Measurements from ENCODE around the gene AGAP1.

The AGAP1 gene

DNA sequence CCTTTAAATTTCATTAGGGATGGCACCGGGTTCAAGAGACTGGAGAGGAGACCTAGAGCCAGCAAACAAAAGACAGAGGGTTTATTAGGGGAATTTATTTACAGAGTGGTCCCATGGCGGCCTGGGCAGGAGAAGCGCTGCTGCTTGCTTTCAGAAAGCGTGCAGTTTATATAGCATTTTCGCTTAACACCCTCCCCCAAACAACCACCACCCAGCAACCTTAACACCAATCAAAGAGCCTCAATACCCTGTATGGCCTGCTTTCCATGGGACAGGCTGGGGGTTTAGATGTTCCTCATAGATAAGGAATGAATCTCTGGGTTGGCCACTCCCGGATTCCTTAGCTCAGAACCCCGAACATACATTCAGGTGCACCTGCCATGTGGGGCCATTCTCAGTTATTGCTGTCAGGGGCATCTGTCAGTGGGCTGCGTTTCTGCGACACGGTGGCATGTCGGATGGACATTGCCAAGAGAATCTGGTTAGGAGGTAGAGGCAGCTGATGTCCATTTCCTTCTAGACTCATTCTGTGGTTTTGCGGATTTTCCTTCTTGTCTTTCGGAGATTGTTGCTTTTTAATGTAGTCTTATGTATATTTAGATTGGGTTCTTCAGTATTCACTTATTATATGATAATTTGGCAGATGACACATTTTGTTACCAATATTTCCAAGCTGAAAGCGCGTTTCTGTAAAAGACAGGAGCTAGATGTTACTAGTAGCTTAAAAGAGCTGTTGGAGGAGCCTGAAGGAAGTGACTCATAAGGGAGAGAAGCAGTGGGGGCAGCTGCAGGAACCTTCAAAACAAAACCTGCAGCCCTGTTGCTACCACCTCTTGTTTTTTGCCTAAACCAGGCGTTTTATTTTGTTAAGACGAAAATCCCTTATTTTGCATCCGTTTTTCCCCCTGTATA is 7.2 kb downstream of the AGAP1 start:
- no peak overlapping the region for H3K27ac ChIP-seq (ENCODE audit: low read length)
- H3K27me3 ChIP-seq (ENCODE audit: low read depth, low read length): no peaks in the 10 kb centered on the region
- H3K36me3 ChIP-seq (ENCODE audit: control insufficient read depth in 1 of 2, insufficient read depth in 2 of 2, low read length in 2 of 2): no peaks in the 10 kb centered on the region
- no peaks in the 10 kb centered on the region for H3K9me3 ChIP-seq (ENCODE audit: control insufficient read depth in 1 of 2, low read length in 2 of 2)
- H3K4me1 ChIP-seq (ENCODE audit: control insufficient read depth in 1 of 2, insufficient read depth in 2 of 2, low read length in 2 of 2): peaks cover 0 to 24% of the 10 kb centered on the region in 2 donors
- H3K4me3 ChIP-seq (ENCODE audit: low read depth in 1 of 2, low read length in 2 of 2): peak overlapping the region in 1 of 2 donors; percentile 32

DNA sequence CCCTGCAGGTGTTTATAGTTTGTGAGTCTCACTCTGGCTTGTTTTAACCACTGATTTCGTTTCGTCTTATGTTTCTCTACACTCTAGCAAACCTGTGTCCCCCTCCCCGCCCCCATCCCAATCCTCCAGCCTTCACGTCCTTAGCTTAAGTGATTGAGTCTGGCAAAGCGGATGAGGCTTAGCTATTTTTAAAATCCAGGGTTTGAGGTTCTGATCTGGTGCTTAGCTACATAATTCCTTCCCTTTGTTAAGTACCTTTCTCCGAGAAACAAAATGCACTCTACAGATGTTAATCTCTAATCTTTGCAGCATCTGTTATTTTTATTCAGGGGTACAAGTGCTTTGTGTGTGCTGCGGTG is 7.8 kb downstream of the AGAP1 start:
- Histone ChIP-seq H3K36me3 (ENCODE audit: control insufficient read depth in 1 of 2, insufficient read depth in 2 of 2, low read length in 2 of 2) (no peaks in the 10 kb centered on the region), H3K9me3 (ENCODE audit: control insufficient read depth in 1 of 2, low read length in 2 of 2) (no peaks in the 10 kb centered on the region), H3K4me1 (ENCODE audit: control insufficient read depth in 1 of 2, insufficient read depth in 2 of 2, low read length in 2 of 2) (peaks cover 0 to 23% of the 10 kb centered on the region in 2 donors), H3K4me3 (ENCODE audit: low read depth in 1 of 2, low read length in 2 of 2) (peak overlapping the region in 1 of 2 donors; percentile 32), H3K27me3 (ENCODE audit: low read depth, low read length) (no peaks in the 10 kb centered on the region), H3K27ac (ENCODE audit: low read length) (no peak overlapping the region)

DNA sequence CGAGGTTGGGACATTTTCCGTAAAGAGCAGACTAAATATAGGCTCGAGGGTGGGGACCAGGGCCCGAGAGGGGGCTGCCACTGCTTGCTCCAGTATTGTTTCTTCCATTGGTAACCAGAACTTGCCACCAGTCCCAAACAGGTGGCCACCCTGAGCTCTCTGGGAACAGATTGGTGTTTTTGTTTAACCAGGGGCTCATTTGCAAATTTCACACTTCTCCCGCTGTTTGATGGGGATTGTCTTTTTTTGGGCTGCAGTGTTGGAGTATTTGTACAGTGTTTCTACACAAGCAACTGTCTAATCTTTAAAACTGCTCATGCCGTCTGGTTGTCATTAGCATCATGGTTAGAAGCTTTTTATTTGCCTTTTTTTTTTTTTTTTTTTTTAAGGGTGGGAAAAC is 8.5 kb downstream of the AGAP1 start:
- H3K4me3 ChIP-seq (ENCODE audit: low read depth in 1 of 2, low read length in 2 of 2): no peak overlapping the region
- H3K36me3 ChIP-seq (ENCODE audit: control insufficient read depth in 1 of 2, insufficient read depth in 2 of 2, low read length in 2 of 2): no peaks in the 10 kb centered on the region
- H3K27ac ChIP-seq (ENCODE audit: low read length): no peak overlapping the region
- H3K27me3 ChIP-seq (ENCODE audit: low read depth, low read length): no peaks in the 10 kb centered on the region
- no peaks in the 10 kb centered on the region for H3K9me3 ChIP-seq (ENCODE audit: control insufficient read depth in 1 of 2, low read length in 2 of 2)
- peaks cover 0 to 23% of the 10 kb centered on the region in 2 donors for H3K4me1 ChIP-seq (ENCODE audit: control insufficient read depth in 1 of 2, insufficient read depth in 2 of 2, low read length in 2 of 2)

DNA sequence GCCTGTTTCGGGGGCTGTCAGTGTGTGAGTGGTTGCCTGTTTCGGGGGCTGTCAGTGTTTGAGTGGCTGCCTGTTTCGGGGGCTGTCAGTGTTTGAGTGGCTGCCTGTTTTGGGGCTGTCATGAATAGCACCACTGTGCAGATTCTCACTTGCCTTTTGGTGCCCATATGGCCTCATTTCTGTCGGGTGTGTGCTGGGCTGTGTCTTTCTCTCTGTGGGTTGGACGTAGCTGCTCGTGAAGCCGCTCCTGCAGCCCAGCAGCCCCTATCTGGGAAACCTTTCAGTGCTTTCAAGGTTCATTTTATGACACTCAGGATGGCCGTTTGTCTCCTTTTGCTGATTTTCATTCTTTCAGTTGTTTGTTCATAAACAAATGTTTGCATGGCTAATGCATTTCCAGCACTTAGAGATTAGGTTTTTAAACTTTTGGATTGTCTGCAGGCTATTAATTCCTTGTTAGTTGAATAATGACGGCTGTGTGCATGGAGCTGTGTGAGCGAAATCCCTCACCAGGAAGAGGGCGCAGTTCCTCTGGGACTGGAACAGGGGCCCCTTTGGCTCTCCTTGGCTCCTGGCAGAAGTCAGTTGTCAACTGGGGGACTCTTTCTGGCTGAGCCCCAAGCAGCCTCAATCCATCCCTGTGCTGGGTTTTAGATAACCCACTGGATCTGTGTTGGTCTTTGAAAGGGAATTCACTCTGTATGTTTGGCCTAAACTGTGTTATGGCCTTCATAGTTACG is 10.8 kb downstream of the AGAP1 start:
- Histone ChIP-seq H3K36me3 (ENCODE audit: control insufficient read depth in 1 of 2, insufficient read depth in 2 of 2, low read length in 2 of 2) (no peaks in the 10 kb centered on the region), H3K4me3 (ENCODE audit: low read depth in 1 of 2, low read length in 2 of 2) (no peak overlapping the region), H3K4me1 (ENCODE audit: control insufficient read depth in 1 of 2, insufficient read depth in 2 of 2, low read length in 2 of 2) (peaks cover 0 to 23% of the 10 kb centered on the region in 2 donors), H3K9me3 (ENCODE audit: control insufficient read depth in 1 of 2, low read length in 2 of 2) (no peaks in the 10 kb centered on the region), H3K27ac (ENCODE audit: low read length) (no peak overlapping the region), H3K27me3 (ENCODE audit: low read depth, low read length) (no peaks in the 10 kb centered on the region)

DNA sequence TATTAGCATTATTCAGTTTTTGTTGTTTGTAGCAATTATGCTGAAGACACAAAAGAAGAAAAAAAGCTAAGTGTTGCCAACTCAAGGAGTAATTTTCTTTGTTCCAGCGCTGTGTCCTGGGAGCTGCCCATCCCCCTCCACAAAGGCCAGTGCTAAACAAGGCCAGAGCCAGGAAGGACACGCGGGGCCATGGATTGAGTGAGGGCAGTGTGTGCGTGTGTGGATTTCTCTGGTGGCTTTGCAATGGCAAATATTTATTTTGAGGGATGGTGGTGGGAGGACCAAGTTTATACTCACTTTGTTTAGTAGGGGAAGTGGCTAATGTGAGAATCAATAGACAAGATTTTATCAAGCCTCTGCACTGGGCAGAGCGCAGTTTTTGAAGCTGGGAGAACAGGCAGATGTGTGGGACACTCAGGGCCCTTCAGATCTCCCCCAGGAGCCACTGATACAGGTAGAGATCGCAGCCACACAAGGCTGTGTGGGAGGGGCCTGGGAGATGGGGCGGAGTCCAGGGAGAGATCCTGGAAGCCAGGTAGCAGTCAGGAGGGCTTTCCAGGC is 11.4 kb downstream of the AGAP1 start:
- H3K27me3 ChIP-seq (ENCODE audit: low read depth, low read length): no peaks in the 10 kb centered on the region
- no peak overlapping the region for H3K27ac ChIP-seq (ENCODE audit: low read length)
- no peak overlapping the region for H3K4me3 ChIP-seq (ENCODE audit: low read depth in 1 of 2, low read length in 2 of 2)
- no peaks in the 10 kb centered on the region for H3K36me3 ChIP-seq (ENCODE audit: control insufficient read depth in 1 of 2, insufficient read depth in 2 of 2, low read length in 2 of 2)
- peaks cover 0 to 23% of the 10 kb centered on the region in 2 donors for H3K4me1 ChIP-seq (ENCODE audit: control insufficient read depth in 1 of 2, insufficient read depth in 2 of 2, low read length in 2 of 2)
- H3K9me3 ChIP-seq (ENCODE audit: control insufficient read depth in 1 of 2, low read length in 2 of 2): no peaks in the 10 kb centered on the region

DNA sequence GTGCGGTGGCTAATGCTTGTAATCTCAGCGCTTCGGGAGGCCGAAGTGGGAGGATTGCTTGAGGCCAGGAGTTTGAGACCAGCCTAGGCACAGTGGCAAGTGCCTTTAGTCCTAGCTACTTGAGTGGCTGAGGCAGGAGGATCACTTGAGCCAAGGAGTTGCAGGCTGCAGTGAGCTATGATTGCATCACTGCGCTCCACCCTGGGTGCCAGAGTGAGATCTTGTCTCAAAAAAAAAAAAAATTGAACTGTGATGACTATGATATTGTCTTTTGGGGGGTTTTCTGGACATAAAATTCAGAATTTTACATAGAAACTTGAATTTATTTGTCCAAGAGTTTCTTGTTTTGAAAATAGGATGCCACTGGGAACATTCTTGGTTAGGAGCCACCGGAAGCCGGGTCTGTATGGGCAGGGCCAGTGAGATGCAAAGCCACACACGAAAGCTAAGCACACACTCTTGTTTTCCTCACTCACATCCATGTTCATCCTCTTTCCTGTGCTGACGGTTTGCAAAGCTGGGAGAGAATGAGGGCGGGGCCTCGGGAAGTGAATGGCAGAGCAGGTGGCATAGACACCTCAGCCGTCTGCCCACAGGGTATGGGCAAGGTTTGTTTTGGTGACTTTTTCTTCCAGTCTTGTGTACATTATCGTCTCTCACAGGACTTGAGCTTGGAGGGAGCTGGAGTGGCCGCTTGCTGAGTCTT is 12.6 kb downstream of the AGAP1 start:
- peaks cover 0 to 18% of the 10 kb centered on the region in 2 donors for H3K4me1 ChIP-seq (ENCODE audit: control insufficient read depth in 1 of 2, insufficient read depth in 2 of 2, low read length in 2 of 2)
- H3K27ac ChIP-seq (ENCODE audit: low read length): no peak overlapping the region

DNA sequence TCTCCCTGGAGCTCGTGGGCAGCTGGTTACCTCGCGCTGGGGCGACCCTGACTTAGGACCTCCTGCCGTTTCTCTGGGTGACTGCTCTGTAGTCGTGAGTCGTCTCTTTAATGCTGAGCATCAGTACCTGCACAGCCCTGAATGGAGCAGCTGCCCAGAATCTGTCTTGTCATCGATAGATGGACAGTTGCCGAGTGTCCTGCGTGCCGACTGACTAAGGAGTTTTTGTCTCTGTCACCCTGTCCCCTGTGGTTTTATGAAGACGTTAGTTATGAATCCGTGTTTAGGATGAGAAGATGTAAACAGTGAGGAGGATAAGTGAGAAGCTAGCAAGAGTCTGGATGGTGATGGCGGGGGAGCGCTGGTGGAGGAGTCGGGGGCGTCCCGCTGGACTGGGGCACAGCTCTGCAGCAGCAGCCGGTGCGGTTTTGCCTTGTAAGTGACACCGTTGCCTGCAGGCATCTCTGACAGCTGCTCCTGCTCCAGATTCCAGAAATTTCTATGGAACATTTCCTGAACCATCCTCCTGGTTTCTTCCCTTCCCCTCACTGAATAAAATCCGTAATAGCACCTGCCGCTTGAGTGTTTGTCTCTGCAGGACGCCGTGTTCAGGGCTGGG is 13.3 kb downstream of the AGAP1 start:
- no peaks in the 10 kb centered on the region for H3K9me3 ChIP-seq (ENCODE audit: control insufficient read depth in 1 of 2, low read length in 2 of 2)
- no peaks in the 10 kb centered on the region for H3K36me3 ChIP-seq (ENCODE audit: control insufficient read depth in 1 of 2, insufficient read depth in 2 of 2, low read length in 2 of 2)
- no peak overlapping the region for H3K4me3 ChIP-seq (ENCODE audit: low read depth in 1 of 2, low read length in 2 of 2)
- no peaks in the 10 kb centered on the region for H3K27me3 ChIP-seq (ENCODE audit: low read depth, low read length)
- peaks cover 0 to 12% of the 10 kb centered on the region in 2 donors for H3K4me1 ChIP-seq (ENCODE audit: control insufficient read depth in 1 of 2, insufficient read depth in 2 of 2, low read length in 2 of 2)
- H3K27ac ChIP-seq (ENCODE audit: low read length): no peak overlapping the region

More for the DNA sequence above, 12.6 kb downstream of the AGAP1 start:
- H3K27me3 ChIP-seq (ENCODE audit: low read depth, low read length): no peaks in the 10 kb centered on the region
- no peak overlapping the region for H3K4me3 ChIP-seq (ENCODE audit: low read depth in 1 of 2, low read length in 2 of 2)
- no peaks in the 10 kb centered on the region for H3K9me3 ChIP-seq (ENCODE audit: control insufficient read depth in 1 of 2, low read length in 2 of 2)
- no peaks in the 10 kb centered on the region for H3K36me3 ChIP-seq (ENCODE audit: control insufficient read depth in 1 of 2, insufficient read depth in 2 of 2, low read length in 2 of 2)

DNA sequence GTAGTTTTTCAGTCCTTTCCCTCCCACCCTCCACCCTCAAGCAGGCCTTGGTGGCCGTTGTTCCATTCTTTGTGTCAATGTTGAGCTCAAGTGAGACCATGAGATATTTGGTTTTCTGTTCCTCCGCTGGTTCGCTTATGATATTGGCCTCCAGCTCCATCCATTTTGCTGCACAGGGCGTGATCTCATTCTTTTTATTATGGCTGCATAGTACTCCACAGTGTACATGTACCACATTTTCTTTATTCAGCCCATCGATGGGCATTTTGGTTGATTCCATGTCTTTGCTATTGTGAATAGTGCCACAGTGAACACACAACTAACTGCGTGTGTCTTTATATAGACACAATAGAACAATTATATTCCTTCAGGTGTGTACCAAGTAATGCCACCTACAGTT is 14.1 kb downstream of the AGAP1 start:
- H3K9me3 ChIP-seq (ENCODE audit: control insufficient read depth in 1 of 2, low read length in 2 of 2): no peaks in the 10 kb centered on the region
- no peaks in the 10 kb centered on the region for H3K27me3 ChIP-seq (ENCODE audit: low read depth, low read length)
- H3K36me3 ChIP-seq (ENCODE audit: control insufficient read depth in 1 of 2, insufficient read depth in 2 of 2, low read length in 2 of 2): no peaks in the 10 kb centered on the region
- H3K4me1 ChIP-seq (ENCODE audit: control insufficient read depth in 1 of 2, insufficient read depth in 2 of 2, low read length in 2 of 2): peaks cover 0 to 7% of the 10 kb centered on the region in 2 donors
- no peak overlapping the region for H3K27ac ChIP-seq (ENCODE audit: low read length)
- no peak overlapping the region for H3K4me3 ChIP-seq (ENCODE audit: low read depth in 1 of 2, low read length in 2 of 2)

DNA sequence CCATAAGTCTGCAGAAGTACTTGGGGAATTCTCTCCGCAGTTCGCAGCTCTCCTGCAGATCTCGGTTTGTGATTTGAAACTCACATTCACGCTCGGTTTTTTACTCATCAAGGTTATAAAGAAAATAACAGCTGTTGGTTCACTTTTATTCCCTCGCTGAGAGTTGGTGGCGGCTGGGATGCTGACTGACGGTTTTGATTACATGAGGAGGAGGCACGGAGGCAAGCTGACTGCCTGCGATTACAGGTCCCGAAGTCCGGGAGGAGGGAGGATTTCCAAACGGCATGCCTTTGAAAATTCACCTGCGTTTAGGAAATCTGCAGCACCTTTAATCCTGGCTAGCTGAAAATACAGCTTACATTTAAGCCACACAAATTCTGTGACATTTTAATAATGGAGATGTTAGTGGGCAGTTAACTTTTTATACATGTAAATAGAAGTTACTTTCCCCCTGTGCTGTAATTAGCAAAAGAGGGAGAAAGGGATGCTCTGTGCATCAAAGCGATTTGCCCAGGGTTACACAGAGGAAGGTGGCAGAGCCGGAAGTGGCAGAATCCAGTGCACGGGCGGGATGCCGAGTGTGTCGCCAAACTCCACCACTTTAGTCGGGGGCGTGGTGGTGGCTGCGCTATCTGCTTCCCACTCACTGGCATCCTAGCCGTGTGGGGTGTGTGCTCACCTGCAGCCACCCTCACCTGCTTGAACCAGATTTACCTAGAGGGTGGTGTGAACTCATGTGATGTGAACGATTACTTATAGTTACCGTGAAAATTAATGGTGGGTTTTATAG is 14.7 kb downstream of the AGAP1 start:
- no peaks in the 10 kb centered on the region for H3K36me3 ChIP-seq (ENCODE audit: control insufficient read depth in 1 of 2, insufficient read depth in 2 of 2, low read length in 2 of 2)
- peaks cover 0 to 7% of the 10 kb centered on the region in 2 donors for H3K4me1 ChIP-seq (ENCODE audit: control insufficient read depth in 1 of 2, insufficient read depth in 2 of 2, low read length in 2 of 2)
- no peaks in the 10 kb centered on the region for H3K27me3 ChIP-seq (ENCODE audit: low read depth, low read length)
- H3K27ac ChIP-seq (ENCODE audit: low read length): no peak overlapping the region
- no peaks in the 10 kb centered on the region for H3K9me3 ChIP-seq (ENCODE audit: control insufficient read depth in 1 of 2, low read length in 2 of 2)
- H3K4me3 ChIP-seq (ENCODE audit: low read depth in 1 of 2, low read length in 2 of 2): no peak overlapping the region

DNA sequence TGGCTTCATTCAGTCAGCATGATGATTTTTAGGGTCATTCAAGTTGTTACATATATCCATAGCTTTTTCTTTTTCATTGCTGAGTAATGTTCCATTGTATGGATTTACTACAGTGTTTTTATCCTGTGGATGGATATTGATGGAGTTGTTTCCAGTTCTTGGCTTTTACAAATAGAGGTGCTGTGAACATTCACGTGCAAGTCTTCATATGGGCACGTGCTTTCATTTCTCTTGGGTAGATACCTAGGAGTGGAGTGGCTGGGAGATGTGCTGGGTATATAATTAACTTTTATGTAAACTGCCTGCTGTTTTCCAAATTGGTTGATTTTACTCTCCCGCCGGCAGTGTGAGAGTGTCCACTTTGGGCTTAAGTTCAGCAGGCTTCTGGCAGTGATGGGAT is 16.5 kb downstream of the AGAP1 start:
- Histone ChIP-seq H3K4me3 (ENCODE audit: low read depth in 1 of 2, low read length in 2 of 2) (no peak overlapping the region), H3K27ac (ENCODE audit: low read length) (peak overlapping the region; percentile 56), H3K27me3 (ENCODE audit: low read depth, low read length) (no peaks in the 10 kb centered on the region), H3K36me3 (ENCODE audit: control insufficient read depth in 1 of 2, insufficient read depth in 2 of 2, low read length in 2 of 2) (no peaks in the 10 kb centered on the region), H3K9me3 (ENCODE audit: control insufficient read depth in 1 of 2, low read length in 2 of 2) (no peaks in the 10 kb centered on the region), H3K4me1 (ENCODE audit: control insufficient read depth in 1 of 2, insufficient read depth in 2 of 2, low read length in 2 of 2) (peaks cover 0 to 2% of the 10 kb centered on the region in 2 donors)

Measured in muscle layer of duodenum (tissue), 2 donors.